ENCODE data around the gene PKM. TPM values are rescaled to one million over a fixed set of nuclear protein-coding genes. Genes with fewer than 3 reads are reported as not detected.

Gene PKM
- total and polyA plus RNA-seq, 2 donors (not counting 3 experiments of a cell fraction or from before 2014, with no cell fraction given): 689 to 968 TPM

GRCh38 chr15:72168808-72169190, 62.2 kb downstream of the PKM start:
- DNase-seq (ENCODE audit: low read depth, low spot score): no peak
- no TSS peak for BruUV-seq (replicated peaks)
- dilution Hi-C loops (cut with MboI; ENCODE audit: extremely low pct_ligation_motif_present, low sequenced_read_pairs) (no loop called here), intact Hi-C loops (cut with micrococcal nuclease) (no loop called here)
- H3K9me3 ChIP-seq (replicated peaks; ENCODE audit: control insufficient read depth, insufficient read depth, low read length): no peaks in the 10 kb centered on the region
- H3K4me1 ChIP-seq (ENCODE audit: control insufficient read depth, extremely low read depth, insufficient read depth, low read length): no peaks in the 10 kb centered on the region
- ChIA-PET CTCF (interaction anchor here (1.0 to 1.6 kb wide), 2 partner anchors 13 to 416 kb away, joined by 3 to 5 read pairs; no protein-coding TSS in a partner anchor), POLR2A (interaction anchor here (0.6 kb wide), 1 partner anchor 15 kb away, joined by 14 read pairs; no protein-coding TSS in a partner anchor)
- H4K20me1 ChIP-seq (replicated peaks; ENCODE audit: control insufficient read depth, extremely low read depth, insufficient read depth, low read length): no peaks in the 10 kb centered on the region
- H2AFZ ChIP-seq (ENCODE audit: low read depth, low read length): no peak overlapping the region
- no peak for FAIRE-seq
- no peaks in the 10 kb centered on the region for H3K9me1 ChIP-seq (replicated peaks; ENCODE audit: control insufficient read depth, extremely low read depth, insufficient read depth, low read length)
- no peaks in the 10 kb centered on the region for H3K36me3 ChIP-seq (ENCODE audit: control insufficient read depth in 2 of 2, extremely low read depth in 1 of 2, insufficient read depth in 2 of 2, low read length in 2 of 2)
- H3K27ac ChIP-seq (ENCODE audit: insufficient read depth, low read depth, low read length): no peak overlapping the region
- peaks cover 0 to 7% of the 10 kb centered on the region in 2 experiments for H3K27me3 ChIP-seq (ENCODE audit: control insufficient read depth in 2 of 2, insufficient read depth in 2 of 2, low read length in 2 of 2)
- H3K9ac ChIP-seq (replicated peaks; ENCODE audit: extremely low read depth, insufficient read depth, low read length): no peak overlapping the region
- H3K79me2 ChIP-seq (ENCODE audit: control insufficient read depth, insufficient read depth, low read length): no peaks in the 10 kb centered on the region
- no peak for TF ChIP-seq MAX (IDR thresholded peaks at IDR 0.05; ENCODE audit: insufficient read depth, insufficient read length)
- no peak for TF ChIP-seq EZH2 (IDR thresholded peaks at IDR 0.05; ENCODE audit: borderline replicate concordance, low read depth, low read length, severe bottlenecking)
- TF ChIP-seq JUN (IDR thresholded peaks at IDR 0.05; ENCODE audit: borderline replicate concordance, insufficient read depth, insufficient read length, low read depth): no peak
- no peak for TF ChIP-seq FOS (IDR thresholded peaks at IDR 0.05; ENCODE audit: borderline replicate concordance, insufficient read depth, low read length)
- TF ChIP-seq CTCF (IDR thresholded peaks at IDR 0.05; ENCODE audit: extremely low read depth in 1 of 2, insufficient read depth in 1 of 2, low read depth in 1 of 2, low read length in 2 of 2): no peak
- no peak for TF ChIP-seq MYC (IDR thresholded peaks at IDR 0.05; ENCODE audit: low read depth, low read length)
- TF ChIP-seq GATA2 (IDR thresholded peaks at IDR 0.05; ENCODE audit: insufficient read depth, insufficient read length, low read depth, low read length): no peak
- no peak for TF ChIP-seq POLR2A (IDR thresholded peaks at IDR 0.05; ENCODE audit: low read depth, low read length)
- TF ChIP-seq POLR2AphosphoS5 (IDR thresholded peaks at IDR 0.05; ENCODE audit: insufficient read depth, low read depth, low read length): no peak
- H3K4me2 ChIP-seq (ENCODE audit: insufficient read depth, low read length): no peak overlapping the region
- no peak overlapping the region for H3K4me3 ChIP-seq (replicated peaks in 1 of 3; ENCODE audit: insufficient read depth in 1 of 3, low read depth in 1 of 3, low read length in 3 of 3)
